ENCODE data around the gene SLC24A3.

The SLC24A3 gene

DNA sequence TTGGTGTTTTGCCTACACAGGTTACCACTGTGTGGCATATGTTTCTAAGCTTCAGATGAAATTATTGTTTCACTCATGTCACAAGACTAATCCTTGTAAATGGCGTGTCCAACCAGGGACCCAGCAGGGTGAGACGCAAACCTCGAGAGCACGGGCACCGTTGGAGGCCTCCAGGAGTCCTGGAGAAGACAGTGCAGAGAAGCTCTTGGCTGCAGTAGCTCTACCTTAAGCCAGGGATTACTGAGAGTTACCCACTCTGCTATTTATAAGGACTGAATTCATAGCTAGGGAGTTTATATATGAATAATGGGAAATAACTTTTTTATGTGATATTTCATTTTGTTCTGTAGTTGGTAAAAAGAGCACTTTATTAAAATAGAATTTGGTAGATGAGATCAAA is 137.4 kb downstream of the SLC24A3 start:
- no peak for DNase-seq

DNA sequence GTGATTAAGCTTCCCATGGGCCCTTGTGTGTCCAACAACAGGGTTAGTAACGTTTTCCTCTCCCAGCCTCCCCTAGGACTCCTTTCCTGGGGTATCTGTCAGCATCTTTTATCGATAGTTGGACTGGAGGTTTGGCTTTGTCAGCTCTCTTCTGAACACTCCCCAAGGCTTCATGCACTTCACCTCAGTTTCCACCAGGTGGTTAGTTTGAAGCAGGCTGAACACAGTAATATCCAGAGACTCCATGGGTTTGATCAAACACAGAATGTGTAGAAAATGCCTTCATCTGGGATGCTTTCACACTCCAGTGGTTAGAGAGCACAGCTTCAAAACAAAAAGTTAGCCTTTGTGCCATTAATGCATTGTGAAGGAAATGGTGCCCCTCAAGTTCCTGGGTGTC is 139.1 kb downstream of the SLC24A3 start:
- no peak for DNase-seq

DNA sequence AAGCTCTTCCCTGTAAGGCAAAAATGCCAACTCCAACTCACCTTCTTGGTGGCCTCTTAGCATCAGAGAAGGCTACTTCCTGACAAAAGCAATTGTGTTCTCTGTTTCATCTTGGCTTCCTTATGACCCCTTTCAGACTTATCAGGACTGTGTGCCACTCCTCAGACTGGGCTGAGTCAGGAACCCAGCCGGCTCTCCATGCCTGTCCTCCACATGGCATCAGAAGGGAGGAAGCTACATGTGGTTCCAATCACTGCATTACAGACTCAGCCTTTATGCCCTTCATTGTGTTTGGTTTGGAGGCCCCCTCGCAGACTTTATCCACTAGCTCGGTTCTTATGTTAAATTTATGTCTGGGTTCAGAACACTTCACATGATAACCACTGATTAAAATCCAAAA is 142.5 kb downstream of the SLC24A3 start:
- DNase-seq = no peak

GRCh38 chr20:19361790-19362189 is 149.3 kb downstream of the SLC24A3 start:
- DNase-seq = no peak

DNA sequence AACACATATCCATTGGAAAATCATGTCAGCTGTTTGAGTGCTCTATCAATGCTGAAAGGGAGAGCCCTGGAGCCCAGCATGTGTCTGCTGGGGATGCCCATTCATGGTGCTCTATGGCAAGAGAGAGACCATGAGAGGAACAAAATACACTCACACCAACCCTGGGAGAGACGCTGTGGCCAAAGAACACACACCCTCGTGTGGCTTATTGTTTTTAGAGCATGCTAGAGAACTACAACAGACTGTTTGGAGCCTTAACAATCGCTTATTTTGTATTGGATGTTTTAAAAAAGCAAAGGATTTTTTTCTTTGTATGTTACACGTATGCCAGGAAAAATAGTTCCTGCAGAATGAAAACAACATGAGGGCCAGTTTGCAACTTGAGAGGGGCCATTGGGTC is 151.0 kb downstream of the SLC24A3 start:
- no peak for DNase-seq

GRCh38 chr20:19367591-19367990 is 155.1 kb downstream of the SLC24A3 start:
- no peak for DNase-seq

DNA sequence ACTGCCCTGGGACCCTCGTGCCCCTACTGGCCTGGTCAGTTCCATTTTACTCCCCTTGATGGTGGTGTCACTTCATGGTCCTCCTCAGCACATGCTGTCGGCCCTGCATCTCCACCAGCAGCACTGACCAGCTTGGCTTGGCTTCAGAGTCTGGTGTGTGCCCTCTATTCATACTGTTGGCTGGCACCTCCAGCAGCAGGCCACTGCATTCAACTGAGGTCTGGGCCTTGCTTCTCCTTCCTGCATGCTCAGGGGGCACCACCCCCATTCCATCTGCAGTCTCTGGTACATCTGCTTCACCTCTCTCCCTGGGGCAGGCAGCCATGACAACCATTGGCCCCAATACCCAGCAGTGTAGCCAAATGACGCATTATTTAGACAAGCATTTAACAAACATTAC is 155.9 kb downstream of the SLC24A3 start:
- no peak for DNase-seq

- no peak for DNase-seq
Observed at GRCh38 chr20:19370076-19371075, 157.9 kb downstream of the SLC24A3 start.

- DNase-seq = no peak
Observed at GRCh38 chr20:19371112-19371511, 158.7 kb downstream of the SLC24A3 start.

DNA sequence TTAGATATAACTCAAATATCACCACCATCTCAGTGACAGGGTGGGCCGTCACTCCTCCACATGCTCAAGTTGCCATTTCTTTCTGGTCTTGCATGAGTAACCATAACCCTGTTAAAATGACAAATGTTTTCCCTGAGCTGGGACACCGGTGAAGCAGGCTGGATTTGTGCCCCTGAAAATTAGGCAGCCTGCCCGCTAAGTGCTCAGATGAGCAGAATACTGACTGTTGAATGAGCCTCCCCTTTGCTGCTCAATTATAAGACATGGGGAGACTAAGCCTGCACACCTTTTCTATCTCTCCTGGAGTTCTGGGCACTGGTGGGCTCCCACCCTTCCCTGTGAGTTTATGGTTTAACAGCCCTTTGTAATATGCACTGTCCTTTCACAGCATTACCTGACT is 161.8 kb downstream of the SLC24A3 start:
- no peak for DNase-seq

DNA sequence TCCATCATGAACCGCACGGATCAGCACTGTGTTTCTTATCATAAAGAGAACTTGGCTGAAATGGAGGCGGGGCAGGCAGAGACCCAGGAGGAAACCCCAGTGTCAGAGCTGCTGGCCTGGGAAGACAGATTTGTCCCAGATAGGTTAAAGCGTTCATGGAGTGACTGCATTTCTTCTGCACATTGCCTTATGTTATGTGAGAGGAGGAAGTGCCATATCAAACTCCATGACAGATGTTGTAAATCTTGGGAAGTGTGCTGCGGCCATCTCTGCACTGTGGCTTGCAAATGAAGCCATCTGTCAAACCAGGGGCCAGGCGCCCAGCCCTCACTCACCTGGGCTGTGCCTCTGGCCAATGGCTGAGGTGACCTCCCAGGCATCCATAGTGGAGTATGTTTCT is 163.0 kb downstream of the SLC24A3 start:
- no peak for DNase-seq

GRCh38 chr20:19375801-19376200 is 163.4 kb downstream of the SLC24A3 start:
- DNase-seq = no peak

DNA sequence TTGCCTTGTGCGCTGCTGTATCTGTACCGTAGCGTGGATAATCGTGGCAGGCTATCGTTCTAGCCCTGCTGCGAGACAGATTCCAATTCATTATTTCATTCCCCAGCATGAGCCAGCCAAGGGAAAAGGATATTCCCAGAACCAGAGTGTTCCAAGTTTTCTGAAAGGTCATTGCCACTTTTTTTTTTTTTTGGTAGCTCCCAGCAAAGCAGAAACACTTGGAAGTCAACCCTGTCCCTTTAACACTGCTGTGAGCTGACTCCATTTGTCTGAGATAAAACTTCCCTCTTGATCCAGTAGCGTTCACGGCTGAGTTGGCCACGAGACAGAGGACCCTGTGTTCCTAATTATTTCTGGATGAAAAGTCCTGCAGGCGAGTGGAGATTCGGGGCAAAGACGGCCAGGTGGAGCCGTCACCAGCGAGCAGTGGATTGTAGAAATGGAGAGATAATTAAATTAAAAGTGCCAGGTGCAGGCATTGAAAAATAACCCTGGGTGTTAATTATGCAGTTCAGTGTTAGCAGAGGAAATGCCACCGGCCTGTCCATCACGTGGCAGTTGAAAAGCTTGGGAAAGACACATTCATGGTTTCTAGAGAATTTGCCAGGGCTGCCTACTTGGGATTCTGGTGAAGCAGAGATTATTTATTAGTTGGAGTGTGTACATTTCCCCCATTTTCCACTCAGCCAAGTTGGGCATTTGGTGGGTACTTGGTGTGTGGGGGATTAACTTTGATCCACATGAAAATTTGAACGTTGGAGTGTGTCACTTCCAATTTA is 164.2 kb downstream of the SLC24A3 start:
- no peak for DNase-seq

- no peak for DNase-seq
Observed at GRCh38 chr20:19378058-19378457, 165.6 kb downstream of the SLC24A3 start.

DNA sequence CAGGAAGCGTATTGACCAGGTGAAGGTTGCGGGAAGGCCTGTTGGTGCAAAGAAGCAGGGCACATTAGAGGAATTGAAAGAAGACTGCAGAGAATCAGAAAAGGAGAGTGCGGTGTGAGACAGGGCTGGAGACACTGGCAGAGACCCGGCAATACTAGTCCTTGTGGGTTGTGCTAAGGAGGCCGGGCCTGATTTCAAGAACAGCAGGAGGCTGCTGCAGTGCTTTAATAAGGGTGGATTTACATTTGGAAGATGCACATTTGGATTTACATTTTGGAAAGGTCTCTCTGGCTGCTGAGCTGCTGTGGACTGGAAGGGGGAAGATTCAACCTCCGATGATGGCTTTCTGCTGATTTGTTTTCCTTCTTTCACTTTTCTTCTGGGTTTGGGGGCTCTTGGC is 167.8 kb downstream of the SLC24A3 start:
- DNase-seq = no peak

DNA sequence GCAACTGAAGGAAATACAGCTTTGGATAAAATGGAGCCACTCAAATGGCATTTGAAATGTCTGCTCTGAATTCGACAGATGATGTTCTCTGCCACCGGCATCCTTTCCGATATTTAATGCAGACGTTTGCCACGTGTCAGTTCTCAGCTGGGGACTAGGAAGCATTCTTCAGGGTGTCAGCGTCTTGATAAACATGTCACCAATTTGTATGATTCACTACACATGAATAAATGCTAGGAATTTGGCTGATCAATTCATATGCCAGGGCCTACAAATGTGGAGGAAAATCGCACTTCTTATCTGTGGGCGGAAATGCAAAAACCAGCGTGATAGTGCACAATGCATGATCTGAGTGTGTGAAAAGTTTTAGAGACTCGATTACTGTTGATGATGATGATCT is 169.5 kb downstream of the SLC24A3 start:
- DNase-seq = no peak

DNA sequence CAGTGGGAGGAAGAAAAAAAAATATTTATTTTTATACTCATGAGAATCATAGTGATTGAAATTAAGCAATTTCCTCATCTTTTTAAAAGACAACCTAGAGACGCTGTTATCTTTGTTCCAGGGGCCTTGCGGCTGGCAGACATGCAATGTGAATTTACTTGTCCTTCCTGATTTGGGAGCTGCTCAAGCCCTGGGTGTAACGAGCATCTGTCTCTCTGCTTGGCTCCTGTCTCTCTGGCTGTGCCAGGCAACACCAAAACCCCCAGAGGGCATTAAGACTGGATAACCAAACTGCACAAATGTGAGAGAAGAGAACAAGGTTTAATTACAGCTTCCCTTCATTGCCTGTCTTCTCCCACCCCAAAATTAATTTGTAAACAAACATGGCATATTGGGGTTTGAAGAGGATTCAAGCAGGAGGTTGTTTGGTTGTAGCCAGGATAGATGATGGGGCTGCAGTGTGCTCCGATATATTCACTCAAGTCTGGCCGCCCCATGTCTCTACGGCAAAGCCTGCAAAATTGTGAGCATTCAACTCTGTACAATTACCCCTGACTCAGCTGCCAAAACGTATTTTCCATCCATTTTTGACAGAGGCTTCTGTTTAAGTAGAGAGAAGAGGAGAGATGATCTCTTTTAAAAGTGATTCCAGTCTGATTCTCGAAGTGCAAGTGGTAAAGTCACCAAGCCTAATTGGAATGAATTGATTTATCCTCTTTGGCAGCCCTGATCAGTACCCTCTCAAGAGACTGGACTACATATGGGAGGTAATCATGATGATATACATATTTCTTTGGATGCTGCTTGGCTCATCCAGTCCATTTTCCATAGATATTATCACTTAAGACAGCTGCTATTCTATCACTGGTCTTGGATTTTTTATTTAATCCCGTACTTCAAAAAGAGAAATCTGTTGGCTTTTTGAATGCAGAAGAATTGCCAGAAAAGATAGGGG is 170.2 kb downstream of the SLC24A3 start:
- no peak for DNase-seq

DNA sequence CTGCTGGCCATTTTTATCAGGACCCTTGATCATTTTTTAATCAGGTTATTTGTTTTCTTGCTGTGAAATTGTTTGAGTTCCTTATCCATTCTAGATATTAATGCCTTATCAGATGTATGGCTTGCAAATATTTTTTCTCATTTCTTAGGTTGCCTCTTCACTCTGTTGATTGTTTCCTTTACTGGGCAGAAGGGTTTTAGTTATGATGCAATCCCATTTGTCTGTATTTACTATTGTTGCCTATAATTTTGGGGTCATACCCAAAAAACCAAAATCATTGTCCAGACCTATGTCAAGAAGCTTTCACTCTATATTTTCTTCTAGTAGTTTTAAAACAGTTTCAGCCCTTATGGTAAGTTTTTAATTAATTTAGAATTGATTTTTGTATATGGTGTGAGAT is 172.5 kb downstream of the SLC24A3 start:
- DNase-seq = no peak

DNA sequence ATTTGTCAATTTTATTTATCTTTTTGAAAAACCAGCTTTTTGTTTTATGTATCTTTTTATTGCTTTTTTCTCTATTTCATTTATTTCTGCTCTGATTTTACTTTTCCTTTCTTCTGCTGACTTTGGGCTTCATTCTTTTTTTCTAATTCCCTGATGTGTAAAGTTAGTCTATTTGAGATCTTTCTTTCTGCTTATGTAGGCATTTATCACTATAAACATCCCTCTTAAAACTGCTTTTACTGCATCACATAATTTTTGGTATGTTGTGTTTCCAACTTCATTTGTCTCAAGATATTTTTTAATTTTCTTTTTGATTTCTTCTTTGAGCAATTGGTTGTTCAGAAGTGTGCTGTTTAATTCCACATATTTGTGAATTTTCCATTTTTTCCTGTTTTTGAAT is 174.8 kb downstream of the SLC24A3 start:
- no peak for DNase-seq

GRCh38 chr20:19392344-19393130 is 180.1 kb downstream of the SLC24A3 start:
- no peak for DNase-seq

GRCh38 chr20:19396460-19397081 is 184.1 kb downstream of the SLC24A3 start:
- no peak for DNase-seq

DNA sequence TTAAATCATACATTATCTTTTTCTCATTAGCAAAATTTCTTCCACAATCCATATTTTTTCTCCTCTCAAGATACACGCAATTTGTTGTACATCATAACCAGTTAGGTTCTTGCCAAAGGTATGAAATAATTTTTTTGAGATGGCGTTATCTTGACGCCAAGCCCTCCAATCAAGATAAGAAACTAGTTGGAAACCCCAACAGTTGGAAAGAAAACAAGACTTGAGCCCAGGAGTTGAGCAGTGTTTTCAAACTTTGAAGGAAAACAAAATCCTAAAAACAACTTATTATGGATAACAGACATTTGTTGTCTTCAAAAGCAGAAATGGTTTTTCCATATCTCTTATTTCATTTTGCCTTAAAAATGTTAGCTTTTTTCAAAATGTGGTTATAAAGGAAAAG is 184.8 kb downstream of the SLC24A3 start:
- no peak for DNase-seq

Measured in bone marrow (tissue), 2 donors.